HepG2 (cell line): Measurements from ENCODE around the gene DNAAF3. TPM values are rescaled to one million over a fixed set of nuclear protein-coding genes. Genes with fewer than 3 reads are reported as not detected.

Source experiments
- BCL6 ChIP-seq: IDR thresholded peaks from 2 replicates; pipeline ENCODE4 v1.6.1; 2016; ENCODE audit warnings: missing genetic modification reagents, missing compliant biosample characterization
- ETV5 ChIP-seq: IDR thresholded peaks from 2 replicates; pipeline ENCODE4 v1.6.1; 2018; ENCODE audit warnings: missing biosample characterization, missing genetic modification reagents, inconsistent platforms, borderline replicate concordance
- FOXO4 ChIP-seq: sonication (generic); formaldehyde crosslinking; conservative IDR thresholded peaks from 2 replicates; pipeline ENCODE4 v1.8.1; 2023; ENCODE audit warnings: missing genetic modification reagents
- GABPB1 ChIP-seq: IDR thresholded peaks from 2 replicates; pipeline ENCODE4 v1.6.1; 2016; ENCODE audit warnings: mild to moderate bottlenecking, missing genetic modification reagents, moderate library complexity, missing compliant biosample characterization
- HNRNPK ChIP-seq: fragments of 200-400 bp; formaldehyde crosslinking; IDR thresholded peaks from 2 replicates; pipeline ENCODE4 v1.6.1; 2018; ENCODE audit warnings: low read length, low read depth, moderate library complexity, mild to moderate bottlenecking; ENCODE audit not compliant: poor library complexity, severe bottlenecking
- KLF16 ChIP-seq, 2 experiments: sonication (generic) in 1 of 2; formaldehyde crosslinking in 1 of 2; IDR thresholded peaks; 2 replicates each; pipeline versions ENCODE4 v1.6.1 to v1.8.0; 2016 to 2023; ENCODE audit warnings: missing genetic modification reagents in 2 of 2, missing compliant biosample characterization in 1 of 2
- MAX ChIP-seq: IDR thresholded peaks from 2 replicates; pipeline ENCODE4 v1.6.1; 2012; ENCODE audit warnings: inconsistent platforms
- MXD3 ChIP-seq: IDR thresholded peaks from 2 replicates; pipeline ENCODE4 v1.6.1; 2016; ENCODE audit warnings: mild to moderate bottlenecking, missing biosample characterization, missing genetic modification reagents
- MXI1 ChIP-seq: IDR thresholded peaks from 3 replicates; pipeline ENCODE4 v1.6.1; 2012; ENCODE audit warnings: low read depth, low read length, inconsistent platforms, borderline replicate concordance
- RBFOX2 ChIP-seq: fragments of 200-400 bp; formaldehyde crosslinking; IDR thresholded peaks from 2 replicates; pipeline ENCODE4 v1.6.1; 2017; ENCODE audit warnings: low read depth, mild to moderate bottlenecking, low read length
- SAFB2 ChIP-seq: sonication (generic); formaldehyde crosslinking; IDR thresholded peaks from 2 replicates; pipeline ENCODE4 v1.5.1; 2020; ENCODE audit warnings: missing genetic modification reagents, low read depth, mild to moderate bottlenecking, borderline replicate concordance
- TBX2 ChIP-seq: sonication (generic); formaldehyde crosslinking; IDR thresholded peaks from 2 replicates; pipeline ENCODE4 v1.5.0; 2020; ENCODE audit warnings: missing genetic modification reagents, mild to moderate bottlenecking, borderline replicate concordance
- TCF12 ChIP-seq, 2 experiments: fragments of 450-650 bp in 1 of 2; sonication (generic) in 1 of 2; formaldehyde crosslinking in 1 of 2; IDR thresholded peaks; 2 replicates each; pipeline versions ENCODE4 v1.6.1 to v1.8.0; 2017 to 2022; ENCODE audit warnings: antibody characterized with exemption in 1 of 2, mild to moderate bottlenecking in 1 of 2, missing genetic modification reagents in 1 of 2, moderate library complexity in 1 of 2
- ZBTB38 ChIP-seq: sonication (generic); formaldehyde crosslinking; IDR thresholded peaks from 2 replicates; pipeline ENCODE4 v1.5.1; 2020; ENCODE audit warnings: mild to moderate bottlenecking, missing genetic modification reagents
- ZNF354B ChIP-seq: sonication (generic); formaldehyde crosslinking; IDR thresholded peaks from 2 replicates; pipeline ENCODE4 v1.8.0; 2022; ENCODE audit warnings: mild to moderate bottlenecking, missing genetic modification reagents
- ZNF558 ChIP-seq: sonication (generic); formaldehyde crosslinking; IDR thresholded peaks from 2 replicates; pipeline ENCODE4 v1.9.0; 2022; ENCODE audit warnings: mild to moderate bottlenecking, missing genetic modification reagents, borderline replicate concordance
- ZNF589 ChIP-seq: sonication (generic); formaldehyde crosslinking; conservative IDR thresholded peaks from 2 replicates; pipeline ENCODE4 v1.8.0; 2022; ENCODE audit warnings: mild to moderate bottlenecking, moderate library complexity, missing genetic modification reagents
- ZNF784 ChIP-seq: sonication (generic); formaldehyde crosslinking; IDR thresholded peaks from 2 replicates; pipeline ENCODE4 v1.5.1; 2020; ENCODE audit warnings: missing genetic modification reagents, mild to moderate bottlenecking, borderline replicate concordance
- ZSCAN29 ChIP-seq: sonication (generic); formaldehyde crosslinking; conservative IDR thresholded peaks from 2 replicates; pipeline ENCODE4 v1.4.0; 2020; ENCODE audit warnings: mild to moderate bottlenecking, missing genetic modification reagents
- ZSCAN31 ChIP-seq: sonication (generic); formaldehyde crosslinking; IDR thresholded peaks from 2 replicates; pipeline ENCODE4 v1.5.0; 2020; ENCODE audit warnings: low read depth, mild to moderate bottlenecking, missing genetic modification reagents
- polyA plus RNA-seq, 8 experiments: library from polyadenylated mRNA; depleted of rRNA in 3 of 8; stranded (reverse) in 7 of 8; unstranded in 1 of 8; fragments of >200 nt; fragmentation: Illumina TruSeq in 4 of 8; extraction: Trizol in 4 of 8; gene quantifications; 2 replicates each; pipeline versions ENCODE4 v1.2.1 to v1.2.3, GENCODE V29; 2011 to 2016; ENCODE audit warnings: low read depth in 4 of 8, missing spikeins in 1 of 8, mixed read lengths in 1 of 8; ENCODE audit not compliant: insufficient read depth in 1 of 8
- total RNA-seq, 5 experiments: library from RNA; depleted of rRNA; stranded (reverse); fragments of >200 nt; fragmentation: Illumina TruSeq; extraction: Trizol; gene quantifications; 2 replicates each; pipeline ENCODE4 v1.2.3, GENCODE V29; 2016; ENCODE audit warnings: low read depth in 1 of 5

Gene DNAAF3
- total and polyA plus RNA-seq, 2 of the 13 experiments (the other 11 are each of a cell fraction or from before 2014, with no cell fraction given), result 0.30 to 0.40 TPM

- TF ChIP-seq TCF12 (IDR thresholded peaks at IDR 0.05) (no peak), TCF12 (CRISPR knock-in tag; IDR thresholded peaks at IDR 0.05) (0 out of 2 replicates have a peak, but pooled peaks have one; percentile 31), BCL6 (peak; percentile 33; the same call in 1 of the 2 replicates), ZNF354B (CRISPR knock-in tag) (no peak), KLF16 (CRISPR knock-in tag; IDR thresholded peaks at IDR 0.05) (peak in 1 of 2 experiments; percentile 75; a peak in 2 of 4 replicates), FOXO4 (CRISPR knock-in tag) (0 out of 2 replicates have a peak, but pooled peaks have one; percentile 78), HNRNPK (peak; percentile 16), ZBTB38 (0 out of 2 replicates have a peak, but pooled peaks have one; percentile 32), TBX2 (CRISPR knock-in tag) (peak; percentile 22; the same call in 1 of the 2 replicates), ZNF589 (0 out of 2 replicates have a peak, but pooled peaks have one; percentile 64), GABPB1 (CRISPR knock-in tag) (peak; percentile 41; the same call in 1 of the 2 replicates), SAFB2 (CRISPR knock-in tag) (0 out of 2 replicates have a peak, but pooled peaks have one; percentile 35), ZSCAN29 (no peak), MXI1 (peak; percentile 94; the same call in 2 of the 3 replicates), RBFOX2 (peak; percentile 51), ZSCAN31 (0 out of 2 replicates have a peak, but pooled peaks have one; percentile 31), ETV5 (CRISPR knock-in tag) (no peak), MAX (peak; percentile 80; the same call in 1 of the 2 replicates), MXD3 (CRISPR knock-in tag) (peak; percentile 95), ZNF784 (peak; percentile 56; the same call in 1 of the 2 replicates), ZNF558 (CRISPR knock-in tag) (peak; percentile 65; the same call in 1 of the 2 replicates)
These were observed 13.4 kb upstream of the DNAAF3 start, which contains the start of gene SYT5 (continued) for GRCh38 chr19:55179606-55180484.
